Mononuclear cell (primary cell): ENCODE measurements around the gene CCDC182. TPM values are rescaled to one million over a fixed set of nuclear protein-coding genes. Genes with fewer than 3 reads are reported as not detected.

Experiments
- H3K27me3 ChIP-seq: 2 replicates; pipeline ENCODE4 v1.6.0; 2011; ENCODE audit warnings: low read length, control low read depth; ENCODE audit not compliant: insufficient read depth
- H3K4me1 ChIP-seq: 2 replicates; pipeline ENCODE4 v1.5.1; 2011; ENCODE audit warnings: mild to moderate bottlenecking, low read length, control low read depth; ENCODE audit not compliant: insufficient read depth
- H3K4me3 ChIP-seq: 2 replicates; pipeline ENCODE4 v1.5.1; 2011; ENCODE audit warnings: mild to moderate bottlenecking, low read length, moderate library complexity
- H3K9me3 ChIP-seq: 2 replicates; pipeline ENCODE4 v1.5.1; 2011; ENCODE audit warnings: low read depth, mild to moderate bottlenecking, control low read depth, low read length
- total RNA-seq: library from RNA; depleted of rRNA; stranded (reverse); fragments of >200 nt; gene quantifications from one replicate; pipeline ENCODE4 v1.2.3, GENCODE V29; 2012

The CCDC182 gene
- total RNA-seq = not detected

DNA sequence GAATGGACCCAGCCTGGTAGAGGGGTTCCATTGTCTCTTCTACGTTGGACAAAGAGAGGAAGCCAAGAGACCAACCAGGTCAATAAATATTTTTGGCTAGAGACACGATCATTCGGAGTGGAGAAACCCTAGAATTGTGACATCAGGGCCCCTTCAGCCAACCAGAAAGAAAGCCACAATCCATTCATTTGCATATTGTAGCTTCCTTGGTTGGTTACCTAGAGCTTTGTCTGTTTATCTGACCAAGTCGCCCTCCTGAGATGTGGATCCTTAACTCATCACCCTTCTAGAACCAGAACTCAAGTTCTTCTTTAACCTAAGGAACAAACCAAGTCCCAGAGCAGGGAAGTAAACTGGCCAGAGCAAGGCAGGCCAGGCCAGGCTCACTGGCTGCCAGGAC lies at the start of gene CCDC182:
TSS of gene CCDC182 (minus strand) at position 58 of the 400 bp plus-strand sequence. CDS start at position 31, 27 bp downstream.
- Histone ChIP-seq H3K4me3 (no peak within 1 kb of the TSS), H3K9me3 (no peaks in the 10 kb centered on the region), H3K27me3 (no peaks in the 10 kb centered on the region), H3K4me1 (peaks cover 12% of the 10 kb centered on the region)

DNA sequence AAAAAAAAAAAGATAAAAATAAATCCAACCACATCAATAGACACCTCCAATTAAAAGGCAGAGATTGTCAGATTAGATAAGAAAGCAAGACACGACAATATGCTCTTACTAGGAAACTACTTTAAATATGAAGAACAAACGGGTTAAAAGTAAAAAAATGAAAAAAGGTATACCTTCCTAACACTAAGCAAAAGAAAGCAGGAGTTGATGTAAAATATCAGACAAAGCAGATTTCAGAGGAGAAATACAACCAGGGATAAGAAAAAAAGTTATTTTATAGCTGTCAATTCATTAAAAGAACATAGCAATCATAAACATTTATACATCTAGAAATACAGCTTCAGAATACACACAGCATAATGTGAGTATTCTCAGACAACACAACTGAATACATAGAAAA lies 49.7 kb upstream of the CCDC182 start:
- Histone ChIP-seq H3K4me1 (no peaks in the 10 kb centered on the region), H3K27me3 (no peaks in the 10 kb centered on the region), H3K4me3 (no peak overlapping the region)

DNA sequence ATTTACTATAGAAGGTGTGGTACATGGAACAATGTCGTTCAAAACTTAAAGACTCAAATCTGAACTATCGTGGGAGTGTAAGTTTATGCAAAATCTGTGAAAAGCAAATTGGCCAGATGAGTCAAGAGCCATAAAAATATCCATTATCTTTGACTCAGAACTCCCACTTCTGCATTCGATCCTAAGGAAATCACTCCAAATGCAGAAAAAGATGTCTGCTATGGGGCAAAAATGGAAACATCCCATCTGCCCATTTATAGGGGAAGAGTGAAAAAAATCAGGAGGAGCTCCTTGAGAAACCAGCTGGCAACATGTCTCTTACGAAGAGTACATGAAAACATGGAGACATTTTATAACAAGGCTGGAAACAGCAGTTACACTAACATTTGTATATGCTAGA lies 43.6 kb upstream of the CCDC182 start:
- Histone ChIP-seq H3K27me3 (peaks cover 7% of the 10 kb centered on the region), H3K9me3 (no peaks in the 10 kb centered on the region), H3K4me3 (no peak overlapping the region), H3K4me1 (no peaks in the 10 kb centered on the region)

More for the DNA sequence above, 49.7 kb upstream of the CCDC182 start:
- H3K9me3 ChIP-seq = no peaks in the 10 kb centered on the region

GRCh38 chr17:57785022-57785421 lies 39.9 kb upstream of the CCDC182 start:
- H3K4me3 ChIP-seq = no peak overlapping the region
- H3K9me3 ChIP-seq = no peaks in the 10 kb centered on the region
- peaks cover 7% of the 10 kb centered on the region for H3K27me3 ChIP-seq
- peaks cover 9% of the 10 kb centered on the region for H3K4me1 ChIP-seq

- H3K4me1 ChIP-seq = peaks cover 9% of the 10 kb centered on the region
- H3K27me3 ChIP-seq = peaks cover 7% of the 10 kb centered on the region
- no peaks in the 10 kb centered on the region for H3K9me3 ChIP-seq
- H3K4me3 ChIP-seq = no peak overlapping the region
These were observed 39.3 kb upstream of the CCDC182 start for GRCh38 chr17:57784226-57784895.

DNA sequence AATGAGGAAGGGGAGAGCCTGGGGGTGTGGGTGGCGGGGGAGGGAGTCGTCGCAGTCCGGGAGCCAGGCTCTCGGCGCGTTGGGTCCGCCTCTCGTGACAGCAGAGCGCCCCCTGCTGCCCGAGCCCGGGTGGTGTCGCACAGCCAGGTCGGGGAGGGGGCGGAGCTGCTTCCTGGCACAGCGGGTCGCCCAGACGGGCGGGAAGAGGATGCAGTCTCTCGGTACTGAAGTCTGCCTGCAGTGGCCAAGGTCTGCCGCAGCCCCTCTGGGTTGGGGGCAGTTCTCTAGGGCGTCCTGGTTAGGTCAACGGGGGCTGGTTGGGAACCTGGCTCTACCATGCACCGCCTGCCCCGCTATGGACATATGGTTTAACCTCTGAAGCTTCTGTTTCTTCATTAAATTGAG lies 38.2 kb upstream of the CCDC182 start:
- H3K27me3 ChIP-seq = peaks cover 3% of the 10 kb centered on the region
- no peak overlapping the region for H3K4me3 ChIP-seq
- H3K9me3 ChIP-seq = no peaks in the 10 kb centered on the region
- H3K4me1 ChIP-seq = peaks cover 9% of the 10 kb centered on the region

DNA sequence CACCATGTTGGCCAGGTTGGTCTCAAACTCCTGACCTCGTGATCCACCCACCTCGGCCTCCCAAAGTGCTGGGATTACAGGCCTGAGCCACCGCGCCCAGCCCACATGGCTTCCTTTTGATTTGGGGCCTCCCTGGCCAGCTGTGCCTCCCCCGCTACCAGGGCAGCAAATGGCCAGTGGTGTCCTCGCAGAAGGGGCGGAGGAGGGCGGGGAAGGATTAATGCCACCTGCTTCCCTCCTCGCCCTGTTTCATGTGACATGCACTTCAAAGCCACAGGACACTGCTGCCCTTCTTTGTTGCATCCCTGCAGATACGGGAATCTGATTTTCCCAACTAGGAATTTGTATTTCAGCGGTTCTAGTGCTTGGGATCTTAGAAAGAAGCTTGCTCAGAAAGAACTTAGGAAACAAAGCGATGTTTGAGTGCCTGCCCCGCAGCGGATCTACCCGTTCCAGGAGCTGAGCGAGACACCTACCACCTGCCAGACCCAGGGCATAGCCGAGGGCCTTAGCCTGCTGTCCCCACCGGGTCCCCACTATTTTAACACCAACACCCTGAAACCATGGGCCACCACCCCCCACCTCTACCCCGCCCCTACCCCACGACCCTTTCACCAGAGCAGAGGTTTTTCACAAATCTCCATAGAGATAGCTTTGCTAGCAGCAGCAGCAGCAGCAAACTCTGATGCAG lies 37.7 kb upstream of the CCDC182 start:
- Histone ChIP-seq H3K27me3 (no peaks in the 10 kb centered on the region), H3K4me3 (no peak overlapping the region), H3K9me3 (no peaks in the 10 kb centered on the region), H3K4me1 (peaks cover 9% of the 10 kb centered on the region)

DNA sequence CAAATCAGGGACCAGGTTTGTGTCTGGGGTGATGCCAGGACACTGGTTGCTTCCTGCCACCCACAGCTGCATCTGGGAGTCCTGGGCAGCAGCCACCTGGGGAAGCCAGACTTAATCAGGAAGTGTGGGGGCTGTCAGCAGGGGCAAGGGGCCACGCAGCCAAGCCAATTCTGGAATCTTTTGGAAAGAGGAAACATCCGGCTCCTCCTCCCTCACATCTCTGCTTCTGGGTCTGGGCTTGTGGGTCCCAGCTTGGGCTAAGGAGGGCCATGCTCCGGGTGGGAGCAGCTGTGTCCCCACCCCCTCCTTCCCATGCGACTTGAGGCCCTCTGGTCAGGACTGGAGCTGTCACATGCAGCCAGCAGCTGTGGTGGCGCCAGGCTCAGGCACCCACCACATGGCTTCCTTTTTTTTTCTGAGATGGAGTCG lies 37.0 kb upstream of the CCDC182 start:
- Histone ChIP-seq H3K9me3 (no peaks in the 10 kb centered on the region), H3K27me3 (no peaks in the 10 kb centered on the region), H3K4me3 (no peak overlapping the region), H3K4me1 (peaks cover 9% of the 10 kb centered on the region)

DNA sequence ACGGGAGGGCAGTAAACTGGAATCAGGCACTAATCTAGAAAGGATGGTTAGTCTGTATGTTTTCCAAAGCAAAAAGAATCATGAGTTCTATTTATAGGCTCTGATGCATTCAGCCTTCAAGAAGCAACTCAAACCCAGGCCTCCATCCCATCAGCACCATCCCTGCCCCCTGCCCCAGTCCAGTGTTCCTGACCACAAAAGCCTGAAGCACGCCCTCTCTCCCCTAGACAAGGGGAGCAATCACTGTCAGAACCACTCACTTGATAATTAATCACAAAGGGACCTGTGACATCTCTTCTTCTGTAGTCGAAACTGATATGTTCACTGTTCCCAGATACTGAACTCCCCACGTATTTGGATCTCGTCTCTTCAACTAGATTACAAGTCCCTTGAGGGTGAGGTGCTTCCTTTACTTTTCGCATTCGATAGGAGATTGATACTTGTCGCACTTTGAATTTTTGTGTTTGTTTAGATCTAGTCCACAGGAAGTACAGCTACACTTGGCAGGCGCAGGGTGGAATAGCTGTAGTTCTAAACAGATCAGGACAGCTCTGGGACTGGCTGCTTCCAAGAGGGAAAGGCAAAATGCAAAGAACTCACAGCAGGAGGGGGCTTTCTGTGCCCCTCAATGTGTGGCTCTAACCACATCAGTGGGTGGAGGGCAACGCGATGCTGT lies 36.4 kb upstream of the CCDC182 start:
- Histone ChIP-seq H3K4me3 (no peak overlapping the region), H3K4me1 (peaks cover 9% of the 10 kb centered on the region), H3K27me3 (no peaks in the 10 kb centered on the region), H3K9me3 (no peaks in the 10 kb centered on the region)

GRCh38 chr17:57779706-57780105 lies 34.6 kb upstream of the CCDC182 start:
- Histone ChIP-seq H3K4me1 (peaks cover 9% of the 10 kb centered on the region), H3K9me3 (no peaks in the 10 kb centered on the region), H3K27me3 (no peaks in the 10 kb centered on the region), H3K4me3 (no peak overlapping the region)

DNA sequence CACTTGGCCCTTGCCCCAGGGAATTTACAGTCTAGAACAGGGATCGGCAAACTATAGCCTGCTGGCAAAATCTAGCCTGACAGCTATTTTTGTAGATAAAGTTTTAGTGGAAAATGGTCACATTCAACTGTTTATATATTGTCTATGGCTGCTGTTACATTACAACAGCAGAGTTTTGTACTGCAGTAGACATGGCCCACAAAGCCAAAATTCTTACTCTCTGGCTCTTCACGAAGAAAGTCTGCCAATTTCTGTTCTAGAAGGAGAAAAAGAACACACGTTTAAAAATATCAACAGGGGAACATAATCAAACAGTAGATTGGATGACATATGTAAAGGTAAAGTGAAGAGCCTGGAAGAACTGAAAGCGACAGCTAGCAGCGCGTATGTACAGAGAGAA lies 33.2 kb upstream of the CCDC182 start:
- H3K9me3 ChIP-seq = no peaks in the 10 kb centered on the region
- peaks cover 11% of the 10 kb centered on the region for H3K4me1 ChIP-seq
- H3K27me3 ChIP-seq = no peaks in the 10 kb centered on the region
- no peak overlapping the region for H3K4me3 ChIP-seq

GRCh38 chr17:57776366-57776765 lies 31.3 kb upstream of the CCDC182 start:
- Histone ChIP-seq H3K4me3 (no peak overlapping the region), H3K27me3 (no peaks in the 10 kb centered on the region), H3K4me1 (peaks cover 5% of the 10 kb centered on the region), H3K9me3 (no peaks in the 10 kb centered on the region)

GRCh38 chr17:57774872-57775271 lies 29.8 kb upstream of the CCDC182 start:
- peaks cover 5% of the 10 kb centered on the region for H3K4me1 ChIP-seq
- H3K27me3 ChIP-seq = no peaks in the 10 kb centered on the region
- no peaks in the 10 kb centered on the region for H3K9me3 ChIP-seq
- no peak overlapping the region for H3K4me3 ChIP-seq

DNA sequence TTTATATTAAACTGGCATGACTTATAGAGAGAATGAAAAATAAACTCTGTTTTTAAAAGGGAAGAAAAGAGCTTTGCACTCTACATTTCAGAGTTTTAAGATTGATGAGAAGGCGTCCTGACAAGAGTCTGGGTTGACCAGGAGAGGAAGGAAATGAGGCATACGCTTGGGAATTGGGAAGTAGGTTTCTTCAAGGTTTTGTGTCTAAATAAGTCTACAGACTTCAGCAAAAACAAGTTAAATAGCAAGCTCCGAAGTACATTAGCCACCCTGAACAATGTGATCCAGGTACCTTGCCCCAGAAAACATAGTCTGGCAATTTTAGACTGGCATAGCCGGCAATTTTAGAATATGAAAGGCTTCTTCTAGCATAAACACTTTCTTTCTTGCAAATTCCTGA lies 28.5 kb upstream of the CCDC182 start:
- no peaks in the 10 kb centered on the region for H3K27me3 ChIP-seq
- no peak overlapping the region for H3K4me3 ChIP-seq
- no peaks in the 10 kb centered on the region for H3K9me3 ChIP-seq
- H3K4me1 ChIP-seq = peaks cover 5% of the 10 kb centered on the region

- H3K4me3 ChIP-seq = no peak overlapping the region
- no peaks in the 10 kb centered on the region for H3K27me3 ChIP-seq
- no peaks in the 10 kb centered on the region for H3K9me3 ChIP-seq
- H3K4me1 ChIP-seq = peaks cover 5% of the 10 kb centered on the region
These were observed 27.7 kb upstream of the CCDC182 start for GRCh38 chr17:57772774-57773173.
